ENCODE measurements around the gene NDUFV2.

GRCh38 chr18:9094307-9095226, 7.9 kb upstream of the NDUFV2 start:
- TF ChIP-seq, protein P1, sequence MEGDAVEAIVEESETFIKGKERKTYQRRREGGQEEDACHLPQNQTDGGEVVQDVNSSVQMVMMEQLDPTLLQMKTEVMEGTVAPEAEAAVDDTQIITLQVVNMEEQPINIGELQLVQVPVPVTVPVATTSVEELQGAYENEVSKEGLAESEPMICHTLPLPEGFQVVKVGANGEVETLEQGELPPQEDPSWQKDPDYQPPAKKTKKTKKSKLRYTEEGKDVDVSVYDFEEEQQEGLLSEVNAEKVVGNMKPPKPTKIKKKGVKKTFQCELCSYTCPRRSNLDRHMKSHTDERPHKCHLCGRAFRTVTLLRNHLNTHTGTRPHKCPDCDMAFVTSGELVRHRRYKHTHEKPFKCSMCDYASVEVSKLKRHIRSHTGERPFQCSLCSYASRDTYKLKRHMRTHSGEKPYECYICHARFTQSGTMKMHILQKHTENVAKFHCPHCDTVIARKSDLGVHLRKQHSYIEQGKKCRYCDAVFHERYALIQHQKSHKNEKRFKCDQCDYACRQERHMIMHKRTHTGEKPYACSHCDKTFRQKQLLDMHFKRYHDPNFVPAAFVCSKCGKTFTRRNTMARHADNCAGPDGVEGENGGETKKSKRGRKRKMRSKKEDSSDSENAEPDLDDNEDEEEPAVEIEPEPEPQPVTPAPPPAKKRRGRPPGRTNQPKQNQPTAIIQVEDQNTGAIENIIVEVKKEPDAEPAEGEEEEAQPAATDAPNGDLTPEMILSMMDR (IDR thresholded peaks at IDR 0.05; ENCODE audit: low read depth, low read length) = no peak
- TF ChIP-seq MAX (IDR thresholded peaks at IDR 0.05; ENCODE audit: low read depth, low read length) (no peak), POLR2A (IDR thresholded peaks at IDR 0.05; ENCODE audit: extremely low read depth, insufficient read length) (no peak)

All from NB4 (cell line).